ENCODE measurements around the gene SURF1.
"Not testable (repeated sequence)": the region's sequence is repeated elsewhere in the genome, so short reads cannot be mapped to it uniquely, and the experiment has no call there.

Gene SURF1

GRCh38 chr9:133400292-133400691, 44.0 kb upstream of the SURF1 start:
- no peak for TF ChIP-seq CTCF (IDR thresholded peaks at IDR 0.05; ENCODE audit: extremely low read depth, missing control alignments)
- DNase-seq (ENCODE audit: low spot score), result no peak

GRCh38 chr9:133397895-133398294, 41.6 kb upstream of the SURF1 start:
- no peak for TF ChIP-seq CTCF (IDR thresholded peaks at IDR 0.05; ENCODE audit: extremely low read depth, missing control alignments)
- DNase-seq (ENCODE audit: low spot score), result no peak

GRCh38 chr9:133397370-133397769, 41.1 kb upstream of the SURF1 start:
- DNase-seq (ENCODE audit: low spot score), result no peak

GRCh38 chr9:133396952-133397351, 40.7 kb upstream of the SURF1 start:
- DNase-seq (ENCODE audit: low spot score), result no peak
- TF ChIP-seq CTCF (IDR thresholded peaks at IDR 0.05; ENCODE audit: extremely low read depth, missing control alignments), result no peak

More at GRCh38 chr9:133397370-133397769, 41.1 kb upstream of the SURF1 start:
- TF ChIP-seq CTCF (IDR thresholded peaks at IDR 0.05; ENCODE audit: extremely low read depth, missing control alignments), result no peak

GRCh38 chr9:133394687-133395271, 38.5 kb upstream of the SURF1 start:
- no peak for DNase-seq (ENCODE audit: low spot score)

GRCh38 chr9:133393399-133393798, 37.1 kb upstream of the SURF1 start:
- TF ChIP-seq CTCF (IDR thresholded peaks at IDR 0.05; ENCODE audit: extremely low read depth, missing control alignments), result no peak
- no peak for DNase-seq (ENCODE audit: low spot score)

More at GRCh38 chr9:133394687-133395271, 38.5 kb upstream of the SURF1 start:
- no peak for TF ChIP-seq CTCF (IDR thresholded peaks at IDR 0.05; ENCODE audit: extremely low read depth, missing control alignments)

- not testable (repeated sequence) for DNase-seq (ENCODE audit: low spot score)
Measured at GRCh38 chr9:133392308-133392707, 36.0 kb upstream of the SURF1 start.

GRCh38 chr9:133391449-133391848, 35.2 kb upstream of the SURF1 start:
- DNase-seq (ENCODE audit: low spot score), result not testable (repeated sequence)

Data from GM20000 (cell line).